ENCODE data around the gene C17orf78.
"Not testable (repeated sequence)": the region's sequence is repeated elsewhere in the genome, so short reads cannot be mapped to it uniquely, and the experiment has no call there.

DNA sequence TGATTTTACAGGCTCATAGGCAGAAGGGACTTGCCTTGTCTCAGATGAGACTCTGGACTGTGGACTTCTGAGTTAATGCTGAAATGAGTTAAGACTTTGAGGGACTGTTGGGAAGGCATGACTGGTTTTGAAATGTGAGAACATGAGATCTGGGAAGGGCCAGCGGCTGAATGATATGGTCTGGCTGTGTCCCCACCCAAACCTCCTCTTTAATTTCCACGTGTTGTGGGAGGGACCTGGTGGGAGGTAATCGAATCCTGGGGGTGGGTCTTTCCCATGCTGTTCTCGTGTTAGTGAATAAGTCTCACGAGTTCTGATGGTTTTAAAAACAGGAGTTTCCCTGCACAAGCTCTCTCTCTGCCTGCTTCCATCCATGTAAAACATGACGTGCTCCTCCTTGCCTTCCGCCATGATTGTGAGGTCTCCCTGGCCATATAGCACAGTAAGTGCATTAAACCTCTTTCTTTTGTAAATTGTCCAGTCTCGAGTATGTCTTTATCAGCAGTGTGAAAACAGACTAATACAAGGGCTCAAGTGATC lies 28.9 kb upstream of the C17orf78 start:
- TF ChIP-seq, protein P1, sequence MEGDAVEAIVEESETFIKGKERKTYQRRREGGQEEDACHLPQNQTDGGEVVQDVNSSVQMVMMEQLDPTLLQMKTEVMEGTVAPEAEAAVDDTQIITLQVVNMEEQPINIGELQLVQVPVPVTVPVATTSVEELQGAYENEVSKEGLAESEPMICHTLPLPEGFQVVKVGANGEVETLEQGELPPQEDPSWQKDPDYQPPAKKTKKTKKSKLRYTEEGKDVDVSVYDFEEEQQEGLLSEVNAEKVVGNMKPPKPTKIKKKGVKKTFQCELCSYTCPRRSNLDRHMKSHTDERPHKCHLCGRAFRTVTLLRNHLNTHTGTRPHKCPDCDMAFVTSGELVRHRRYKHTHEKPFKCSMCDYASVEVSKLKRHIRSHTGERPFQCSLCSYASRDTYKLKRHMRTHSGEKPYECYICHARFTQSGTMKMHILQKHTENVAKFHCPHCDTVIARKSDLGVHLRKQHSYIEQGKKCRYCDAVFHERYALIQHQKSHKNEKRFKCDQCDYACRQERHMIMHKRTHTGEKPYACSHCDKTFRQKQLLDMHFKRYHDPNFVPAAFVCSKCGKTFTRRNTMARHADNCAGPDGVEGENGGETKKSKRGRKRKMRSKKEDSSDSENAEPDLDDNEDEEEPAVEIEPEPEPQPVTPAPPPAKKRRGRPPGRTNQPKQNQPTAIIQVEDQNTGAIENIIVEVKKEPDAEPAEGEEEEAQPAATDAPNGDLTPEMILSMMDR (optimal IDR thresholded peaks at IDR 0.05 in 1 of 3, IDR thresholded peaks at IDR 0.05 in 1 of 3, conservative IDR thresholded peaks at IDR 0.05 in 1 of 3; ENCODE audit: extremely low read depth in 1 of 3, insufficient read depth in 2 of 3, low read length in 3 of 3) = not testable (repeated sequence)
- not testable (repeated sequence) for TF ChIP-seq EZH2 (IDR thresholded peaks at IDR 0.05; ENCODE audit: low read length)
